ENCODE data around the gene SFTPD. TPM values are rescaled to one million over a fixed set of nuclear protein-coding genes. Genes with fewer than 3 reads are reported as not detected.

SFTPD gene
- total and polyA plus RNA-seq, 2 of the 8 experiments (the other 6 are each of a cell fraction or from before 2014, with no cell fraction given): 0.21 to 0.54 TPM

DNA sequence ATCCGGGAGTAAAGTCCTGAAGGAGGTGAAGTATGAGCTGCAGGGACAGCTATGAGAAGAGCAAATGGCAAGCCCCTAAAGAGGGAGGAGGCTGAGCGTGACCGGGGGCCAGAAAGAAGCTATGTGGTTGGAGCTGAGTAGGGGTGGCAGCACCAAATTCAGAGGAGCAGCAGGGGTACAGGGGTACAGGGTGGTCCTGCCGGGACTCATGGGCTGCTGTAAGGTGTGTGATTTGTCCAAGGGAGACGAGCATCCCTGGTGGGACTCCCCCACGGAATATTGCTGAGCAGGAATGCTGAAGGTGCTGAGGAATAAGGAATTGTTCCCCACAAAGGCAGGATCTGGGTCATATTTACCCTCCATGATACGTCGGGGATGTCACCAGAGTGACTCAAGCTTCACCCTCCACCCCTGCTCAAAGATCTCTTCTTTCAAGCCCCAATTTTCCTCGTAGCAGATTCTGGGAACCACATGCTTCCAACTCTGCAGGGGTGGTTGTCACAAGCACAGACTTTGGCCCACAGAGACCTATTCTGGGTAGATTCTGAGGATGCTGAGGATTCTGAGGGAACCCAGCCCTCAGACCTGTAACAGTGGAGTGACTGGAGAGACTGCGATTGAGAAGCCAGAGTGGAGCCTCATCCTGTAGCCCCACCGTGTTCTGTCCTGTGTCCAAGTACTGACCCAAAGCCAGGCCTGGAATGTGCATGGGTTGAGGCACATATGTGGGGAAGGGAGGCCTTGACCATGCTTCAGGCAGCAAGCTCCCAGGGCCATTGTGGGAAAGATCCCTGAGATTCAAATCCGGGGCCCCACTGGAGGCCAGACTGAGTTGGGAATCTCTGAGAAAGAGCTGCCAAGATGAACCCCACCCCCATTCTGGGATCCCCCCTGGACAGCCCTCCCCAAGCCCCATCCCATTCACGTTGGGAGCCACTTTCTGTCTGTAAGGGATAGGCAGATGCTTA, 4.2 kb downstream of the SFTPD start:
- Histone ChIP-seq H3K27me3 (replicated peaks in 1 of 4; ENCODE audit: control insufficient read depth in 3 of 4, extremely low read depth in 1 of 4, insufficient read depth in 3 of 4, low read length in 3 of 4) (no peaks in the 10 kb centered on the region), H3K27ac (ENCODE audit: low read depth, low read length) (no peak overlapping the region), H4K20me1 (replicated peaks in 1 of 2; ENCODE audit: control insufficient read depth in 1 of 2, insufficient read depth in 2 of 2, low read length in 2 of 2) (no peaks in the 10 kb centered on the region), H4K91ac (replicated peaks; ENCODE audit: insufficient read length, low read length) (no peak overlapping the region), H2AK5ac (ENCODE audit: low read depth, low read length) (no peak overlapping the region), H3K9me3 (ENCODE audit: insufficient read depth in 2 of 2, low read depth in 1 of 2, low read length in 1 of 2) (no peaks in the 10 kb centered on the region), H3K4me2 (ENCODE audit: insufficient read depth in 1 of 2, low read depth in 2 of 2, low read length in 2 of 2) (no peak overlapping the region), H3K4ac (replicated peaks; ENCODE audit: insufficient read length, low read depth, low read length) (no peak overlapping the region), H4K8ac (ENCODE audit: extremely low read depth, insufficient read depth, low read length) (no peak overlapping the region), H2BK120ac (replicated peaks; ENCODE audit: low read depth, low read length) (no peak overlapping the region), H3K14ac (ENCODE audit: insufficient read length) (no peak overlapping the region), H3K4me1 (replicated peaks in 1 of 4; ENCODE audit: control insufficient read depth in 3 of 4, insufficient read depth in 4 of 4, low read length in 3 of 4) (peaks cover 0 to 4% (median 0%) of the 10 kb centered on the region in 4 experiments; a peak in 2 of 7 replicates), H4K5ac (ENCODE audit: insufficient read length, low read depth, low read length) (no peak overlapping the region), H3K23ac (ENCODE audit: insufficient read length) (no peak overlapping the region), H3K4me3 (ENCODE audit: extremely low read depth in 1 of 4, insufficient read depth in 2 of 4, low read depth in 3 of 4, low read length in 4 of 4) (no peak overlapping the region), H3K79me2 (ENCODE audit: control insufficient read depth in 1 of 2, insufficient read depth in 2 of 2, low read length in 2 of 2) (no peaks in the 10 kb centered on the region), H2BK12ac (ENCODE audit: low read depth, low read length) (no peak overlapping the region), H2BK5ac (ENCODE audit: low read depth, low read length) (no peak overlapping the region), H3K18ac (ENCODE audit: extremely low read depth, low read length) (no peak overlapping the region), H3K56ac (replicated peaks; ENCODE audit: insufficient read length, low read depth, low read length) (no peak overlapping the region), H2BK20ac (ENCODE audit: low read length) (no peak overlapping the region), H3K9ac (replicated peaks in 1 of 4; ENCODE audit: extremely low read depth in 1 of 4, low read depth in 3 of 4, low read length in 3 of 4) (no peak overlapping the region), H2AFZ (ENCODE audit: low read length) (no peak overlapping the region), H2BK15ac (ENCODE audit: low read length) (no peak overlapping the region), H3K23me2 (ENCODE audit: low read depth, low read length) (no peaks in the 10 kb centered on the region), H3K36me3 (ENCODE audit: control insufficient read depth in 2 of 4, insufficient read depth in 4 of 4, low read length in 3 of 4) (no peaks in the 10 kb centered on the region), H3K79me1 (ENCODE audit: low read depth, low read length) (no peaks in the 10 kb centered on the region)
- CTCF ChIA-PET (ENCODE audit: partially characterized antibody): interaction anchor here (3.3 kb wide), 1 partner anchor 102 kb away, joined by 8 read pairs; no protein-coding TSS in a partner anchor
- 90% methylated on average over 13 of the region's 13 CpGs; no CpG with 5 or more reads in 1 of the 2 experiments for WGBS, 2 experiments (ENCODE audit: extremely low coverage in 1 of 2, insufficient coverage in 1 of 2, insufficient read length in 1 of 2, insufficient replicate concordance in 2 of 2, low coverage in 1 of 2, low lambda C conversion rate in 2 of 2, missing lambda C conversion rate in 1 of 2)
- DNase-seq (ENCODE audit: low read depth in 1 of 2, low spot score in 2 of 2): peak in 1 of 2 experiments; percentile 36
- TF ChIP-seq HDAC2 (IDR thresholded peaks at IDR 0.05; ENCODE audit: borderline replicate concordance in 1 of 2, low read depth in 2 of 2, low read length in 2 of 2): no peak
- no peak for TF ChIP-seq RFX5 (IDR thresholded peaks at IDR 0.05; ENCODE audit: borderline replicate concordance, low read depth, low read length)
- POLR2A ChIA-PET (ENCODE audit: partially characterized antibody): no interaction called here
- FAIRE-seq: no peak
